ENCODE data around the gene CEPT1.

Gene CEPT1

GRCh38 chr1:111145963-111146768 is 6.1 kb downstream of the CEPT1 start:
- DNase-seq (ENCODE audit: low spot score), result no peak

- no peak for DNase-seq (ENCODE audit: low spot score)
Measured at GRCh38 chr1:111147948-111148347, 7.9 kb downstream of the CEPT1 start.

GRCh38 chr1:111148376-111148881 is 8.4 kb downstream of the CEPT1 start:
- DNase-seq (ENCODE audit: low spot score), result no peak

- DNase-seq (ENCODE audit: low spot score), result no peak
Measured at GRCh38 chr1:111151838-111152237, 11.8 kb downstream of the CEPT1 start.

- DNase-seq (ENCODE audit: low spot score), result no peak
Measured at GRCh38 chr1:111154021-111154999, 14.3 kb downstream of the CEPT1 start.

GRCh38 chr1:111157431-111157830 is 17.4 kb downstream of the CEPT1 start:
- no peak for DNase-seq (ENCODE audit: low spot score)

GRCh38 chr1:111161843-111162487 is 21.9 kb downstream of the CEPT1 start:
- DNase-seq (ENCODE audit: low spot score), result peak; percentile 84

- no peak for DNase-seq (ENCODE audit: low spot score)
Measured at GRCh38 chr1:111162488-111162880, 22.5 kb downstream of the CEPT1 start.

GRCh38 chr1:111163363-111163762 is 23.3 kb downstream of the CEPT1 start:
- no peak for DNase-seq (ENCODE audit: low spot score)

- no peak for DNase-seq (ENCODE audit: low spot score)
Measured at GRCh38 chr1:111164151-111164550, 24.1 kb downstream of the CEPT1 start.

GRCh38 chr1:111172463-111172862 is 32.4 kb downstream of the CEPT1 start:
- DNase-seq (ENCODE audit: low spot score), result peak; percentile 8

- DNase-seq (ENCODE audit: low spot score), result no peak
Measured at GRCh38 chr1:111174070-111174469, 34.0 kb downstream of the CEPT1 start.

GRCh38 chr1:111175349-111175748 is 35.3 kb downstream of the CEPT1 start:
- DNase-seq (ENCODE audit: low spot score), result no peak

GRCh38 chr1:111176678-111177077 is 36.7 kb downstream of the CEPT1 start:
- no peak for DNase-seq (ENCODE audit: low spot score)

- no peak for DNase-seq (ENCODE audit: low spot score)
Measured at GRCh38 chr1:111179968-111180533, 40.0 kb downstream of the CEPT1 start.

- DNase-seq (ENCODE audit: low spot score), result no peak
Measured at GRCh38 chr1:111182052-111182451, 42.0 kb downstream of the CEPT1 start.

GRCh38 chr1:111183308-111184069 is 43.5 kb downstream of the CEPT1 start:
- DNase-seq (ENCODE audit: low spot score), result peak; percentile 40

GRCh38 chr1:111184663-111185062 is 44.6 kb downstream of the CEPT1 start:
- DNase-seq (ENCODE audit: low spot score), result no peak

GRCh38 chr1:111190931-111191451 is 51.0 kb downstream of the CEPT1 start:
- no peak for DNase-seq (ENCODE audit: low spot score)

GRCh38 chr1:111191496-111191895 is 51.5 kb downstream of the CEPT1 start:
- DNase-seq (ENCODE audit: low spot score), result no peak

- DNase-seq (ENCODE audit: low spot score), result no peak
Measured at GRCh38 chr1:111192074-111192473, 52.1 kb downstream of the CEPT1 start.
